22Rv1 (cell line): ENCODE measurements around the gene RAB11FIP2.

Experiments used
- CTCF ChIP-seq: fragments of 450-650 bp; IDR thresholded peaks from 2 replicates; pipeline ENCODE4 v1.5.1; 2017; ENCODE audit warnings: mild to moderate bottlenecking
- ZFX ChIP-seq: fragments of 450-650 bp; IDR thresholded peaks from 2 replicates; pipeline ENCODE4 v1.6.1; 2017; ENCODE audit warnings: antibody characterized with exemption, borderline replicate concordance

- no peak for TF ChIP-seq CTCF
- no peak for TF ChIP-seq ZFX
Measured at GRCh38 chr10:117968354-117969182, 78.2 kb downstream of the RAB11FIP2 start.
